ENCODE data around the gene MYDGF.

The MYDGF gene

DNA sequence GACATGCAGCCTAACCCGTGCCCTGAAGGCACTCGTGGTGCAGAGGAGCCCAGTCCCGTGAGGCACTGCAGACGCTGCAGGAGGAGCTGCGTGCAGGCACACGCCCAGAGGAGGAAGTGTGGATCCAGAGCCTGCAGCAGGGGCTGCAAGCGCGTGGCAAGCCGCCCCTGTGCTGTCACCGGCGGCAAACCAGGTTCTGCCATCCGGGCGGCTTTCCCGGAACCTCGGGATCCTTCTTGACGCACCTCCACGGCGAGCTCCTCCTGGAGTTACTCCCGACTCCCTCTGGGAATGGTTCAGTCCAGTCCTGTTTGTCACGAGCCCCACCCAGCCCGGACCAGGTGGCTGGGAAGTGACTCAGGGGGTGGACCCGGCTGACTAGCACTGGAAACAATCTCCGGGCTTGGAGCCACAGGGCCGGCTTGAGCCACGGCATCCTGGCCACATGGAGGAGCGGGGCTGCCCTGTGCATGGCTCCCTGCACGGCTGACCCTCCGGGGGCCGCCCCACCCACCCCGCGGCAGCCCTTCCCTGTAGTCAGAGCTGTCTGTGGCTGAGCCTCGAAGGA, 43.3 kb upstream of the MYDGF start:
- H3K4me3 ChIP-seq (ENCODE audit: low read depth, low read length): no peak overlapping the region
- TF ChIP-seq, protein P1, sequence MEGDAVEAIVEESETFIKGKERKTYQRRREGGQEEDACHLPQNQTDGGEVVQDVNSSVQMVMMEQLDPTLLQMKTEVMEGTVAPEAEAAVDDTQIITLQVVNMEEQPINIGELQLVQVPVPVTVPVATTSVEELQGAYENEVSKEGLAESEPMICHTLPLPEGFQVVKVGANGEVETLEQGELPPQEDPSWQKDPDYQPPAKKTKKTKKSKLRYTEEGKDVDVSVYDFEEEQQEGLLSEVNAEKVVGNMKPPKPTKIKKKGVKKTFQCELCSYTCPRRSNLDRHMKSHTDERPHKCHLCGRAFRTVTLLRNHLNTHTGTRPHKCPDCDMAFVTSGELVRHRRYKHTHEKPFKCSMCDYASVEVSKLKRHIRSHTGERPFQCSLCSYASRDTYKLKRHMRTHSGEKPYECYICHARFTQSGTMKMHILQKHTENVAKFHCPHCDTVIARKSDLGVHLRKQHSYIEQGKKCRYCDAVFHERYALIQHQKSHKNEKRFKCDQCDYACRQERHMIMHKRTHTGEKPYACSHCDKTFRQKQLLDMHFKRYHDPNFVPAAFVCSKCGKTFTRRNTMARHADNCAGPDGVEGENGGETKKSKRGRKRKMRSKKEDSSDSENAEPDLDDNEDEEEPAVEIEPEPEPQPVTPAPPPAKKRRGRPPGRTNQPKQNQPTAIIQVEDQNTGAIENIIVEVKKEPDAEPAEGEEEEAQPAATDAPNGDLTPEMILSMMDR (IDR thresholded peaks at IDR 0.05; ENCODE audit: low read depth, low read length): no peak

DNA sequence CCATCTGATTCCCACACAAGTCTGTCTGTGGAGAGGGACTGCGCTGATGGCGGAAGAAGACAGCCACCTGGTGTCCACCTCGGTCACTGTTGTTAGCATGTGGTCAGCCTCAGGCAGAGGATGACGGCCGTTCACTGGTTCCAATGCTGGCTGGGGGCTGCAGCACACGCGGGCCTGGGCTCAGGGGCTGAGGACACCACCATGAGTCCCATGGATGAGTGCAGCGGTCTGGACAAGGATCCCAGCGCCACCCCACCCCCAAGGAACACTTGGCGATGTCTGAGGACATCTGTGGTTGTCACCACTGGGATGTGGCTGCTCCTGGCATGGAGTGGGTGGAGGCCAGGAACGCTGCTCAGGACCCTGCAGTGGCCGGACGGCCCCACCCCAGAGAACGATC, 42.6 kb upstream of the MYDGF start:
- no peak overlapping the region for H3K4me3 ChIP-seq (ENCODE audit: low read depth, low read length)
- TF ChIP-seq, protein P1 (IDR thresholded peaks at IDR 0.05; ENCODE audit: low read depth, low read length): no peak

DNA sequence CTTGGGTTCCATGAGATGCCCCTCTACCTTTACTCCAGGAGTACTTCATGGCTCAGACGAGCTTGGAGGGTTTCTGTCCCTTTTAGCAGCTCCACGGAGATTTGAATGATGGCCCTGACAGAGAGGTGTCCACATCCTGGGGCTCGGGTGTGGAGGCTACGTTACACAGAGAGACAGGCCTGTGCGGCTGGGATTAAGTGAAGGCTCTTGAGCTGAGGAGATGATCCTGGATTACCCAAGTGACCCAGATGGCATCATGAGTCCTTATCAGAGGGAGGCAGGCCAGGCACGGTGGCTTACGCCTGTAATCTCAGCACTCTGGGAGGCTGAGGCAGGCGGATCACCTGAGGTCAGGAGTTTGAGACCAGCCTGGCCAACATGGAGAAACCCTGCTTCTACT, 41.1 kb upstream of the MYDGF start:
- TF ChIP-seq, protein P1 (IDR thresholded peaks at IDR 0.05; ENCODE audit: low read depth, low read length): no peak

DNA sequence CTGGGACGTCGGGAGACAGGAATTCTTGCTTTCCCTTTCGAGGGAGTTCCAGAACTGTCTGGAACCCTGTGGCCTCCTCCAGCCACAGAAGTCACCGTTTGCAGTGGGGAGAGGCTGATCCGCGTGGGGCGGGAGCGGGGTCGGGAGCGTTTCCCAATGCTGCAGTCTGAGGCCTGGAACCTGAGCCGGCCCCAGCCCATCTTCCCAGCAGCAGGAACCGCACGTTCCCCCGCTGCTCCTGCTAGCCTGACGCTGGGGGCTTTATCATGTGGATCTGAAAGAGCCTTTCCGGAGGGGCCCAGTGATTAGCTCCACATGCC, 40.1 kb upstream of the MYDGF start:
- TF ChIP-seq, protein P1 (IDR thresholded peaks at IDR 0.05; ENCODE audit: low read depth, low read length): no peak
- no peak overlapping the region for H3K4me3 ChIP-seq (ENCODE audit: low read depth, low read length)

More for the DNA sequence above, 41.1 kb upstream of the MYDGF start:
- H3K4me3 ChIP-seq (ENCODE audit: low read depth, low read length): no peak overlapping the region

DNA sequence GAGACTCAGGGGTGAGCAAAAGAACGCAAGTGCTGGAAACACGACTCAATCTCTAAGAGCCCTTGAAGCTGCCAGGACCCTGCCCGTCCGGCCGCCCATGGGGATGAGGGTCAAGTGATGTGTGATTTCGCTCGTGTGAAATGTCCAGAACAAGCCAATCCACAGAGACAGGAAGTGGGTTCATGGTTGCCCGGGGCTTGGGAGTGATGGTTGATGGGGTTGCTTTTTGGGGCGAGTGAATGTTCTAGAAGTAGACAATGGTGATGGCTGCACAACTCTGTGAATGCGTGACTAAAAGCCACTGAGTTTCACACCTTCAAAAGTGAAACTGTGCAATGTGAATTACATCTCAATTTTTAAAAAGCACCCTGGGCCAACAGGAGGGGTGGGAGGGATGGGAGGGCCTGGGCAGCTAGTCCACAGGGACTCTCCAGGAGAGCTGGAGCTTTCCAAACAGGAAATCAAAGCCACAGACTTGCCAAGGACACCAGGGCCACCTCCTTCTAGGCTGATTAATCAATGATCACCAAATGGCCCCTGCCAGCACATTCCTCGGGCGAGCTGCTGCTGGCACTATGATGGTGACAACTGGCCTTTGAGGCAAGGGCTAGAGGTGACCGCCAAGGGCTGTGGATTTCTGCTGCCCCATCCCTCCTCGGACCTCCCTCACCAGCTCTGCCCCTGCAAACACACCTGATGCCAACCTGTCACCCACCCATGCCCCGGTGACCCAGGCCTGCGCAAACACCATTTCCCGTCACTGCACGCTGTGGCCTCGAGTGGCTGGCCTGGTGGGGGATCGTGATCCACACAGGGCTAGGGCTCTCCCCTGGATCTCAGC, 39.5 kb upstream of the MYDGF start:
- no peak overlapping the region for H3K4me3 ChIP-seq (ENCODE audit: low read depth, low read length)
- TF ChIP-seq, protein P1 (IDR thresholded peaks at IDR 0.05; ENCODE audit: low read depth, low read length): no peak

DNA sequence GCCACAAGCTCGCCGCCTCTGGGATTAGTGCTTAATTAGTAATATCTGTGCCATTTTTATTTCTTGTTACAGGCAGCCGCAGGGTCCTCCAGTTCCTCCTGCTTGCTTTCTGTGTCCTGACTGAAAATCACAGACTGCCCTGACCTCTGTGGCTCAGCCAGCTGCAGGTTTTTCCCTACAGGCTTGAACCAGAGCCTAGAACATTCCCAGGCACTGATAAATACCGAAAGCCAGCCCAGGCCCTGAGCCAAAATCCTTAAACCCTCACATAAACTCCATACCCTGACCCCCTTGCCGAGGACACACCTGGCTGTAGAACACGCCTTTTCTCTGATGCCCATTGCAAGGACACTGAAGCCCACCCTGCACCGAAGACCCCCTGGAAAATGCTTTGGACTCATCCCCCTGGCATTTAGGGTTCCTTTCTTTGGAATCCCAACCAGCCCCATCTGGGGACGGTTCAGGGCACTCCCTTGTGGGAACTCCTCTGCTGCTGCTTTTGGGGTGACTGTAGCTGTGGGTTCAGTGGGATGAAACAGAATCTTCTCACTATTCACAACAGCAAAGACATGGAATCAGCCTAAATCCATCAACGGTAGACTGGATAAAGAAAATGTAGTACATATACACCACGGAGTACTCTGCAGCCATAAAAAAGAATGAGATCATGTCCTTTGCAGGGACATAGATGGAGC, 38.0 kb upstream of the MYDGF start:
- TF ChIP-seq, protein P1 (IDR thresholded peaks at IDR 0.05; ENCODE audit: low read depth, low read length): no peak
- no peak overlapping the region for H3K4me3 ChIP-seq (ENCODE audit: low read depth, low read length)

DNA sequence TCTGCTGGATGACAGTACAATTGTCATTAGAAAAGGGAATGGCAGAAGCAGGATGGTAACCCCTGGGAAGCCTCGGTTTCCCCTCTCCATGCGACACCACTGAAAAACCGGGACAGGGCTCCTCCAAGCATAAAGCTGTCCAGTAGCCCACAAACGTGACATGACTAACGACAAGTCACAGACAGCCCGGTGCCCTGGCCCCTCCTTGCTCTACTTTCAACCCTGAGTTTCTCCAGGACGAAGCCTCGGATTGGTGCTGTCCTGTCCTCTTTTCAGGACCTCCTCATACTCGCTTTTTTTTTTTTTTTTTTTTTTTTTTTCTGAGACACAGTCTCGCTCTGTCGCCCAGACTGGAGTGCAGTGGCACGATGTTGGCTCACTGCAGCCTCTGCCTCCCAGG, 37.2 kb upstream of the MYDGF start:
- TF ChIP-seq, protein P1 (IDR thresholded peaks at IDR 0.05; ENCODE audit: low read depth, low read length): no peak
- no peak overlapping the region for H3K4me3 ChIP-seq (ENCODE audit: low read depth, low read length)
